GM18507 (cell line): ENCODE results near the gene STEAP1B.

Experiments used
- DNase-seq: peaks from one replicate; pipeline ENCODE4 v3.0.0; 2011; ENCODE audit warnings: low read depth; ENCODE audit not compliant: insufficient read length; ENCODE audit errors: extremely low spot score
- FAIRE-seq: peaks from 2 replicates; lab custom pipeline; 2011; peaks lifted over from hg19 to GRCh38; lab: Jason Lieb, UNC

The STEAP1B gene

GRCh38 chr7:22386865-22387264, 113.1 kb downstream of the STEAP1B start:
- peak; percentile 63 for FAIRE-seq
- no peak for DNase-seq

GRCh38 chr7:22386206-22386858, 113.7 kb downstream of the STEAP1B start:
- FAIRE-seq = no peak
- DNase-seq = no peak

GRCh38 chr7:22385326-22385725, 114.7 kb downstream of the STEAP1B start:
- DNase-seq (no peak), FAIRE-seq (no peak)

- DNase-seq (no peak), FAIRE-seq (no peak)
These were observed 119.7 kb downstream of the STEAP1B start for GRCh38 chr7:22380333-22380732.

- FAIRE-seq (no peak), DNase-seq (no peak)
These were observed 121.6 kb downstream of the STEAP1B start for GRCh38 chr7:22378199-22378980.

- DNase-seq (no peak), FAIRE-seq (no peak)
These were observed 122.3 kb downstream of the STEAP1B start for GRCh38 chr7:22377703-22378102.

GRCh38 chr7:22375359-22376048, 124.5 kb downstream of the STEAP1B start:
- FAIRE-seq (no peak), DNase-seq (no peak)

GRCh38 chr7:22373911-22374310, 126.1 kb downstream of the STEAP1B start:
- FAIRE-seq (no peak), DNase-seq (no peak)

GRCh38 chr7:22373388-22373787, 126.6 kb downstream of the STEAP1B start:
- FAIRE-seq (no peak), DNase-seq (no peak)

- no peak for FAIRE-seq
- no peak for DNase-seq
These were observed 127.1 kb downstream of the STEAP1B start for GRCh38 chr7:22372863-22373262.

- no peak for FAIRE-seq
- DNase-seq = no peak
These were observed 128.1 kb downstream of the STEAP1B start for GRCh38 chr7:22371878-22372277.
